Gastrocnemius medialis (tissue), 4 donors: ENCODE measurements around the gene EML5.

Source experiments
- CTCF ChIP-seq, 5 experiments: fragments of 450-650 bp in 3 of 5; fragments of 200-600 bp in 2 of 5; sonication (generic) in 2 of 5; IDR thresholded peaks in 4 of 5; conservative IDR thresholded peaks in 1 of 5; 1 replicate in 4 of 5; 2 replicates in 1 of 5; pipeline ENCODE4 v1.5.1; 2016 to 2019; ENCODE audit warnings: antibody characterized with exemption in 5 of 5, mild to moderate bottlenecking in 3 of 5, moderate library complexity in 3 of 5
- POLR2A ChIP-seq, 2 donors: fragments of 450-650 bp; IDR thresholded peaks; one replicate each; pipeline ENCODE4 v1.6.1; 2017; ENCODE audit warnings: antibody characterized with exemption in 2 of 2, mild to moderate bottlenecking in 2 of 2, moderate library complexity in 2 of 2

- TF ChIP-seq CTCF (IDR thresholded peaks at IDR 0.05 in 4 of 5, conservative IDR thresholded peaks at IDR 0.05 in 1 of 5) (no peak), POLR2A (IDR thresholded peaks at IDR 0.05) (no peak)
Observed at GRCh38 chr14:88749139-88749538, 43.6 kb downstream of the EML5 start.
